Lung (tissue), 12 donors: ENCODE data around the gene CCDC33. TPM values are rescaled to one million over a fixed set of nuclear protein-coding genes. Genes with fewer than 3 reads are reported as not detected.

ENCODE experiments used
- ATAC-seq: fragments of 200-7000 bp; cut with Tn5 transposase; one replicate; pipeline ENCODE4 v1.9.1; 2020; ENCODE audit warnings: moderate number of reproducible peaks; ENCODE audit not compliant: insufficient read depth, low FRiP score
- DNase-seq, 3 donors: peaks; one replicate each; pipeline ENCODE4 v3.0.0-alpha.2; 2013 to 2017
- H3K27ac ChIP-seq, 2 donors: one replicate each; pipeline ENCODE4 v1.5.1; 2013; ENCODE audit warnings: mild to moderate bottlenecking in 2 of 2, moderate library complexity in 2 of 2, control low read depth in 1 of 2, inconsistent platforms in 1 of 2, low read depth in 1 of 2, low read length in 1 of 2
- H3K27me3 ChIP-seq, 3 donors: one replicate each; pipeline ENCODE4 v1.5.1; 2013; ENCODE audit warnings: low read length in 2 of 3; ENCODE audit not compliant: control insufficient read depth in 3 of 3, insufficient read depth in 3 of 3
- H3K36me3 ChIP-seq, 4 donors: one replicate each; pipeline ENCODE4 v1.5.1; 2013; ENCODE audit warnings: low read length in 4 of 4, mild to moderate bottlenecking in 1 of 4, moderate library complexity in 1 of 4; ENCODE audit not compliant: control insufficient read depth in 4 of 4, insufficient read depth in 4 of 4
- H3K4me1 ChIP-seq, 5 donors: one replicate each; pipeline ENCODE4 v1.5.1; 2013; ENCODE audit warnings: low read length in 5 of 5, mild to moderate bottlenecking in 2 of 5, moderate library complexity in 1 of 5; ENCODE audit not compliant: control insufficient read depth in 5 of 5, insufficient read depth in 5 of 5
- H3K4me3 ChIP-seq: one replicate; pipeline ENCODE4 v1.5.1; 2013; ENCODE audit warnings: mild to moderate bottlenecking, control low read depth, moderate library complexity
- H3K9ac ChIP-seq, 2 donors: one replicate each; pipeline ENCODE4 v1.5.1; 2013; ENCODE audit warnings: low read length in 2 of 2, control low read depth in 1 of 2; ENCODE audit not compliant: insufficient read depth in 1 of 2
- H3K9me3 ChIP-seq, 4 donors: one replicate each; pipeline ENCODE4 v1.5.1; 2013; ENCODE audit warnings: low read length in 3 of 4, mild to moderate bottlenecking in 1 of 4, moderate library complexity in 1 of 4; ENCODE audit not compliant: control insufficient read depth in 4 of 4, insufficient read depth in 3 of 4
- CTCF ChIP-seq: IDR thresholded peaks from 2 replicates; pipeline ENCODE4 v1.5.1; 2012; ENCODE audit warnings: mild to moderate bottlenecking; ENCODE audit errors: control extremely low read depth, extremely low read depth
- WGBS, 2 donors: extraction: QIAGEN DNeasy Blood & Tissue Kit; methylation state at CpG; one replicate each; pipeline ENCODE4 v1.1.7; 2013; 5-methylcytosine and 5-hydroxymethylcytosine counted together
- polyA plus RNA-seq, 2 donors: library from polyadenylated mRNA; stranded (reverse); fragments of 200-250 nt; gene quantifications; one replicate each; pipeline ENCODE4 v1.2.1, GENCODE V29; 2013
- total RNA-seq, 2 donors: library from RNA; depleted of rRNA in 1 of 2; stranded (reverse); fragments of >200 nt in 1 of 2; gene quantifications; one replicate each; pipeline ENCODE4 v1.2.1, GENCODE V29; 2014 to 2021
- donor health status: control.
- donor health status: control.
- donor health status: Bipolar disorder and iron deficiency.
- donor health status: healthy.
- donor health status: DM: yes; HTN: yes; CAD: no.

The CCDC33 gene
- total and polyA plus RNA-seq, 4 donors: 4.3 to 14.1 (median 9.1) TPM

- Histone ChIP-seq H3K4me3 (no peak overlapping the region), H3K9me3 (no peaks in the 10 kb centered on the region), H3K4me1 (peaks cover 6 to 23% (median 14%) of the 10 kb centered on the region in 5 donors), H3K36me3 (no peaks in the 10 kb centered on the region), H3K27ac (no peak overlapping the region), H3K9ac (no peak overlapping the region), H3K27me3 (no peaks in the 10 kb centered on the region)
- no peak for TF ChIP-seq CTCF
- ATAC-seq: peak; percentile 1
- WGBS, 2 donors: 27 to 81% methylated on average over 7 of the region's 7 CpGs
- DNase-seq: peak; percentile 92 to 93 (median 93)
Measured at GRCh38 chr15:74196175-74196574, 40.0 kb upstream of the CCDC33 start.

GRCh38 chr15:74197176-74197965 lies 38.8 kb upstream of the CCDC33 start:
- Histone ChIP-seq H3K27ac (no peak overlapping the region), H3K9me3 (no peaks in the 10 kb centered on the region), H3K9ac (no peak overlapping the region), H3K4me3 (no peak overlapping the region), H3K4me1 (peaks cover 6 to 35% (median 14%) of the 10 kb centered on the region in 5 donors), H3K27me3 (no peaks in the 10 kb centered on the region), H3K36me3 (no peaks in the 10 kb centered on the region)
- ATAC-seq (no peak), DNase-seq (no peak)
- TF ChIP-seq CTCF: no peak
- 96% methylated on average over 9 of the region's 9 CpGs for WGBS, 2 donors

- DNase-seq: no peak
- TF ChIP-seq CTCF: no peak
- H3K36me3 ChIP-seq: no peaks in the 10 kb centered on the region
- WGBS, 2 donors: 93 to 96% methylated on average over 6 of the region's 6 CpGs
- H3K9ac ChIP-seq: no peak overlapping the region
- H3K4me1 ChIP-seq: peaks cover 6 to 54% (median 14%) of the 10 kb centered on the region in 5 donors
- no peak overlapping the region for H3K27ac ChIP-seq
- no peak for ATAC-seq
- no peaks in the 10 kb centered on the region for H3K9me3 ChIP-seq
- no peaks in the 10 kb centered on the region for H3K27me3 ChIP-seq
- H3K4me3 ChIP-seq: no peak overlapping the region
Measured at GRCh38 chr15:74199297-74199652, 36.9 kb upstream of the CCDC33 start.
